Omental fat pad (tissue), 4 donors: ENCODE results near the gene ABLIM3. TPM values are rescaled to one million over a fixed set of nuclear protein-coding genes. Genes with fewer than 3 reads are reported as not detected.

Experiments
- ATAC-seq: fragments of 150-250 bp; one replicate; pipeline ENCODE4 v1.9.1; 2016; ENCODE audit warnings: mild to moderate bottlenecking, moderate library complexity; ENCODE audit not compliant: low FRiP score
- DNase-seq: peaks from one replicate; pipeline ENCODE4 v3.0.0-alpha.2; 2019; ENCODE audit warnings: low spot score
- CTCF ChIP-seq, 3 donors: fragments of 450-650 bp; IDR thresholded peaks; one replicate each; pipeline ENCODE4 v1.5.1; 2016 to 2017; ENCODE audit warnings: antibody characterized with exemption in 3 of 3, mild to moderate bottlenecking in 3 of 3, moderate library complexity in 2 of 3
- total RNA-seq, 4 donors: library from RNA; depleted of rRNA; stranded (reverse); fragments of >200 nt; gene quantifications; one replicate each; pipeline ENCODE4 v1.1.0, GENCODE V29; 2016

Gene ABLIM3
- total RNA-seq, 4 donors from 2014 or later, result 47.8 to 456 (median 104) TPM

GRCh38 chr5:149262315-149262714 lies 121.0 kb downstream of the ABLIM3 start:
- TF ChIP-seq CTCF (IDR thresholded peaks at IDR 0.05), result no peak
- no peak for ATAC-seq

GRCh38 chr5:149264439-149265067 lies 123.3 kb downstream of the ABLIM3 start:
- DNase-seq (no peak), ATAC-seq (no peak)
- TF ChIP-seq CTCF (IDR thresholded peaks at IDR 0.05), result no peak

More at GRCh38 chr5:149262315-149262714, 121.0 kb downstream of the ABLIM3 start:
- no peak for DNase-seq

GRCh38 chr5:149265068-149265465 lies 123.8 kb downstream of the ABLIM3 start:
- TF ChIP-seq CTCF (IDR thresholded peaks at IDR 0.05), result no peak
- DNase-seq (no peak), ATAC-seq (no peak)

- DNase-seq (no peak), ATAC-seq (peak; percentile 71)
- no peak for TF ChIP-seq CTCF (IDR thresholded peaks at IDR 0.05)
Measured at GRCh38 chr5:149265597-149265996, 124.3 kb downstream of the ABLIM3 start.

- DNase-seq (no peak), ATAC-seq (no peak)
- no peak for TF ChIP-seq CTCF (IDR thresholded peaks at IDR 0.05)
Measured at GRCh38 chr5:149267241-149267973, 126.1 kb downstream of the ABLIM3 start.

- no peak for ATAC-seq
- peak in 1 of 3 donors; percentile 71 for TF ChIP-seq CTCF (IDR thresholded peaks at IDR 0.05)
Measured at GRCh38 chr5:149268928-149269557, 127.8 kb downstream of the ABLIM3 start.

More at GRCh38 chr5:149268928-149269557, 127.8 kb downstream of the ABLIM3 start:
- DNase-seq, result no peak
